ENCODE measurements around the gene PAPLN. TPM values are rescaled to one million over a fixed set of nuclear protein-coding genes. Genes with fewer than 3 reads are reported as not detected.
A peak's percentile ranks its signal among the peaks of the same experiment; 100 is the strongest.

Gene PAPLN
- total RNA-seq, 1 donor from 2014 or later = 6.7 TPM

- DNase-seq (ENCODE audit: low spot score) = no peak
These were observed 7.3 kb upstream of the PAPLN start for GRCh38 chr14:73230051-73230450.

GRCh38 chr14:73231981-73232851 is 5.1 kb upstream of the PAPLN start:
- no peak for DNase-seq (ENCODE audit: low spot score)

- no peak for DNase-seq (ENCODE audit: low spot score)
These were observed 4.3 kb upstream of the PAPLN start for GRCh38 chr14:73232984-73233383.

- DNase-seq (ENCODE audit: low spot score) = no peak
These were observed 3.7 kb upstream of the PAPLN start for GRCh38 chr14:73233564-73233963.

GRCh38 chr14:73234029-73234428 is 3.3 kb upstream of the PAPLN start:
- no peak for DNase-seq (ENCODE audit: low spot score)

GRCh38 chr14:73234586-73235394 is 2.5 kb upstream of the PAPLN start:
- DNase-seq (ENCODE audit: low spot score) = no peak

GRCh38 chr14:73235531-73236155 is 1.7 kb upstream of the PAPLN start:
- no peak for DNase-seq (ENCODE audit: low spot score)

GRCh38 chr14:73236157-73236556 is 1.1 kb upstream of the PAPLN start:
- no peak for DNase-seq (ENCODE audit: low spot score)

- no peak for DNase-seq (ENCODE audit: low spot score)
These were observed 521 bp upstream of the PAPLN start for GRCh38 chr14:73236752-73237218.

GRCh38 chr14:73237786-73238423 is 599 bp downstream of the PAPLN start:
- no peak for DNase-seq (ENCODE audit: low spot score)

- no peak for DNase-seq (ENCODE audit: low spot score)
These were observed 1.1 kb downstream of the PAPLN start for GRCh38 chr14:73238424-73238852.

GRCh38 chr14:73238941-73239340 is 1.6 kb downstream of the PAPLN start:
- no peak for DNase-seq (ENCODE audit: low spot score)

- DNase-seq (ENCODE audit: low spot score) = peak; percentile 72
These were observed 2.3 kb downstream of the PAPLN start for GRCh38 chr14:73239393-73240241.

GRCh38 chr14:73240816-73241480 is 3.6 kb downstream of the PAPLN start:
- DNase-seq (ENCODE audit: low spot score) = no peak

GRCh38 chr14:73241481-73242165 is 4.3 kb downstream of the PAPLN start:
- no peak for DNase-seq (ENCODE audit: low spot score)

- no peak for DNase-seq (ENCODE audit: low spot score)
These were observed 5.1 kb downstream of the PAPLN start for GRCh38 chr14:73242357-73242901.

- DNase-seq (ENCODE audit: low spot score) = no peak
These were observed 6.0 kb downstream of the PAPLN start for GRCh38 chr14:73243341-73243740.

GRCh38 chr14:73243748-73244147 is 6.4 kb downstream of the PAPLN start:
- DNase-seq (ENCODE audit: low spot score) = no peak

- DNase-seq (ENCODE audit: low spot score) = no peak
These were observed 7.4 kb downstream of the PAPLN start for GRCh38 chr14:73244541-73245290.
